Lower leg skin (tissue), 3 donors: ENCODE data around the gene AFDN.

ENCODE experiments used
- POLR2A ChIP-seq, 2 donors: fragments of 450-650 bp; IDR thresholded peaks; one replicate each; pipeline ENCODE4 v1.6.1; 2016 to 2017; ENCODE audit warnings: antibody characterized with exemption in 2 of 2, mild to moderate bottlenecking in 1 of 2, moderate library complexity in 1 of 2
- TF ChIP-seq, protein P1 (sequence below), 3 donors: fragments of 450-650 bp; IDR thresholded peaks; one replicate each; pipeline ENCODE4 v1.5.1; 2016; ENCODE audit warnings: antibody characterized with exemption in 3 of 3, mild to moderate bottlenecking in 3 of 3, moderate library complexity in 2 of 3

DNA sequence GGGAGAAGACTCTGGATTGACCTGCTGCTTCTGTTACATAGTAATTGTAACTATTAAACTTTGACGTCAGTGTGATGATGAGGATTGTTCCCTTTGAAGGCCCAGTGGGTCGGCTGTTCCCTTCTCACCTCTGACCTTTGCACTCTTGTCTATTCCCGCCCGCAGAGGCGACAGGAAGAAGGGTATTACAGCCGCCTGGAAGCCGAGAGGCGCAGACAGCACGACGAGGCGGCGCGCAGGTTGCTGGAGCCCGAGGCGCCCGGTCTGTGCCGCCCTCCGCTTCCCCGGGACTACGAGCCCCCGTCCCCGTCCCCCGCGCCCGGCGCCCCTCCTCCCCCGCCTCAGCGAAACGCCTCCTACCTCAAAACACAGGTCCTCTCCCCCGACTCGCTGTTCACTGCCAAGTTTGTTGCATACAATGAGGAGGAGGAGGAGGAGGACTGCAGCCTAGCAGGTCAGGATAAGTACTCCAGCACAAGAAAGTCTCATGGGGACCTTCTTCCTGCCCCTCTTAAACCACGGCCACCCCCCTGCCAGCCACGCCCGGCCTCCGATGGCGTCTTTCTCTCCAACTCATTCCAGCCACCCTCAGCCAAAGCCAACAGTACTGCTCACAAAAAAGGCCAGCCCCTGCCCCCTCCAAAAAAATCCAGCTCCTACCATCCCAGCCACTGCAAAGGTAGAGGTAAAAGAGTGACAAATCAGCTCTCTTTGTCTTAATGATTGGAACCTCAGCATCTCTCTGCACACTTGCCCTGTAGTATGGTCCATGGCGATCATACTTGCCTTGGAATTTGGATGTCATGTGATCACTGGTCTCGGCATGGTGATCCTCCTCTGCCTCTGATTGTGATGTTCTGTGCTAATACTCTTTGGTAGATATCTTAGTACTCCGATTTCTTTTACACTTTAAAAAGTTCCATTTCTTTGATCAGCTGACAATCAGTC is 139.2 kb downstream of the AFDN start:
- TF ChIP-seq, protein P1, sequence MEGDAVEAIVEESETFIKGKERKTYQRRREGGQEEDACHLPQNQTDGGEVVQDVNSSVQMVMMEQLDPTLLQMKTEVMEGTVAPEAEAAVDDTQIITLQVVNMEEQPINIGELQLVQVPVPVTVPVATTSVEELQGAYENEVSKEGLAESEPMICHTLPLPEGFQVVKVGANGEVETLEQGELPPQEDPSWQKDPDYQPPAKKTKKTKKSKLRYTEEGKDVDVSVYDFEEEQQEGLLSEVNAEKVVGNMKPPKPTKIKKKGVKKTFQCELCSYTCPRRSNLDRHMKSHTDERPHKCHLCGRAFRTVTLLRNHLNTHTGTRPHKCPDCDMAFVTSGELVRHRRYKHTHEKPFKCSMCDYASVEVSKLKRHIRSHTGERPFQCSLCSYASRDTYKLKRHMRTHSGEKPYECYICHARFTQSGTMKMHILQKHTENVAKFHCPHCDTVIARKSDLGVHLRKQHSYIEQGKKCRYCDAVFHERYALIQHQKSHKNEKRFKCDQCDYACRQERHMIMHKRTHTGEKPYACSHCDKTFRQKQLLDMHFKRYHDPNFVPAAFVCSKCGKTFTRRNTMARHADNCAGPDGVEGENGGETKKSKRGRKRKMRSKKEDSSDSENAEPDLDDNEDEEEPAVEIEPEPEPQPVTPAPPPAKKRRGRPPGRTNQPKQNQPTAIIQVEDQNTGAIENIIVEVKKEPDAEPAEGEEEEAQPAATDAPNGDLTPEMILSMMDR (IDR thresholded peaks at IDR 0.05): no peak
- TF ChIP-seq POLR2A (IDR thresholded peaks at IDR 0.05): no peak
